CD4-positive, alpha-beta T cell treated with Interferon alpha-2 for 1 hour (primary cell): ENCODE data around the gene ZC3H14.
A peak's percentile ranks its signal among the peaks of the same experiment; 100 is the strongest.
"Not testable (repeated sequence)": the region's sequence is repeated elsewhere in the genome, so short reads cannot be mapped to it uniquely, and the experiment has no call there.

Experiments used
- DNase-seq, 2 donors: peaks; one replicate each; pipeline ENCODE4 v3.0.0-alpha.2; 2020 to 2022

ZC3H14 gene, protein sequence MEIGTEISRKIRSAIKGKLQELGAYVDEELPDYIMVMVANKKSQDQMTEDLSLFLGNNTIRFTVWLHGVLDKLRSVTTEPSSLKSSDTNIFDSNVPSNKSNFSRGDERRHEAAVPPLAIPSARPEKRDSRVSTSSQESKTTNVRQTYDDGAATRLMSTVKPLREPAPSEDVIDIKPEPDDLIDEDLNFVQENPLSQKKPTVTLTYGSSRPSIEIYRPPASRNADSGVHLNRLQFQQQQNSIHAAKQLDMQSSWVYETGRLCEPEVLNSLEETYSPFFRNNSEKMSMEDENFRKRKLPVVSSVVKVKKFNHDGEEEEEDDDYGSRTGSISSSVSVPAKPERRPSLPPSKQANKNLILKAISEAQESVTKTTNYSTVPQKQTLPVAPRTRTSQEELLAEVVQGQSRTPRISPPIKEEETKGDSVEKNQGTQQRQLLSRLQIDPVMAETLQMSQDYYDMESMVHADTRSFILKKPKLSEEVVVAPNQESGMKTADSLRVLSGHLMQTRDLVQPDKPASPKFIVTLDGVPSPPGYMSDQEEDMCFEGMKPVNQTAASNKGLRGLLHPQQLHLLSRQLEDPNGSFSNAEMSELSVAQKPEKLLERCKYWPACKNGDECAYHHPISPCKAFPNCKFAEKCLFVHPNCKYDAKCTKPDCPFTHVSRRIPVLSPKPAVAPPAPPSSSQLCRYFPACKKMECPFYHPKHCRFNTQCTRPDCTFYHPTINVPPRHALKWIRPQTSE

DNA sequence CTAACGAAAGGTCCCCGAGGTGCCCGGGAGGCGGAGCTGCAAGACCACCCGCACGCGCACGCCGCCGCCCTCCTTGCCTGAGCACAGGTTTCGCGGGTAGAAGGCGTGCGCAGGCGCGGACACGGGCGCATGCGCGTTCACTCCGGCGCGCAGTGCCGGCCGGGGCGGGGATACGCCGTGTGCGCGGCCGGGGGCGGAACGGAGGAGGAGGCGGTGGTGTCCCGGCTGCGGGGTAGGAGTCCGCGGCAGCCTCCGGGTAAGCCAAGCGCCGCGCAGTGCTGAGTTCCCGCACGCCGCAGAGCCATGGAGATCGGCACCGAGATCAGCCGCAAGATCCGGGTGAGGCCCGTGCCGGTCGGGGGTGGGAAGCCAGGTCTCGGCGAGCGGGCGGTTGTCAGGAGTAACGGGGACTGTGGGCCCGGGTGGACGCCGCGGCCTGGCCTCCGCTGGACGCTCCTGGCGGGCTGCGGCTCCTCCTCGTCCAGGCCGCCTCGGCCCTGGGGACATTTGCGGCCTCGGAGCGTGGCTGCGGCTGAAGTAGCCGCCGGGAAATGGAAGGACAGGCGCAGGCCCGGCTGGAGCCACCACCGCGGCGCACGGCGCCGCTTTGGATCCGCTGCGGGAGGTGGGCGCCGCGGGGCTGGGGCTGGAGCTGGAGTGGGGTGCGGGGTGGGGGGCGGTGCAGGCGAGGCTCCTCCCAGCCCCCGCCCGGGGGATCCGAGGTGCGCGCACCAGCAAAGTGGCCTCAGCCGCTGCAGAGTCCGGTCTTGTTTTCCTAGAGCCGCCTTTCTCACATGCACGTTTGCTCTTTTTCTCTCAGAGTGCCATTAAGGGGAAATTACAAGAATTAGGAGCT lies at the start of gene ZC3H14:
TSS of gene ZC3H14 (plus strand) at position 207 of the 856 bp plus-strand sequence. CDS start at position 304, 97 bp downstream.
- peak; percentile 89 to 91 for DNase-seq

DNA sequence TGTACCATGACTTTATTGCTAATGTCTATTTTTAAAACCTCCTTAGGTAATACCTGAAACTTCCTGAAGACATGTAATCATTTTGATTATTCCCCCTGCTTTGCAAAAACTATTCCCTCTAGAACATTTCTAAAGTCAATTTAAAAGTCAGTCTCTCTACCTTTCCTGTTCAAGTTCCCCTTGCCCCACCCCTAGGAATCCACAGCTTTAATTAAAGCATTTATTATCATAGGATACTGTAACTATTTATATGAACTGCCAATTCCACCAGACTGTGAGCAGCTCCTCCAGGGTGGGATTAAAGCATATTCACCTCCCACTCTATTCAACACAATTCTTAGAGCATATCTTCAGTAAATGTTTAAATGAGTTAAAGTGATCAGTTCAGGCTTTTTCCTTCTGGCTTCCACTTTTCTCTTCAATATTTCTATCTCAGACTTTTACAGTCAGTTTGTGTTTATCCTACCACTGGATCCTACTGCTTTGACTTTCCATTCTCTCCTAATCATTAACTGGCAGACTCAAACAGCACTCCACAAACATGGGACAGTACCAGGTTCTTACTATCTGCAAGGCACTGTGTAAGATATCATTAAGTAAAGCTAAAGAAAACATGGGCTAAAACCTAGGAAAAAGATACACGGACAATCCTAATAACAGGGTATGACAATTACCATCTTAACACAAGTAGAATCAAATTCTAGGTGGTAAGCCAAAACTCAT lies 47.2 kb upstream of the ZC3H14 start:
- no peak for DNase-seq

DNA sequence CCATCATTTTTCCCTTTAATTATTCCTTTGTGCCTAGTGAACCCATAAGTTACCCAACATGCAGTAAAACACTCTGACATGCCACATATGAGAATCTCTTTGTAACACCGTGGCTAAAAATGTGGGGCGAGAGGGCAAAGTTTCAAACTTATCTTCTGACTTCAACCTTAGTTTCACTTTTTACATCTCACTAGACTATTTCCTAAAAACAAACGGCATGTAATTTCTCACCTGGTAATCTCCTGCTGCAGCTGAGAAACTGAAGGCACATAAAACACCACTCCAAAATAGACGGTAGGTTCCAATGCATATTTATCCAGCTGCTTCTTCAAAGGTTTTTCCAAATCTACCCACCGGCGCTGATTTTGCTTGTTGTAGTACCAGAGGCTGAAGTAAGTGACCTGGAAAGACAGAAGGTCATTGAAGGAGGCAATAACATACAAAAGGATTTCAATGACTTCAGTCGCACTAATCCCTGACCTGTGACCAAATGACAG lies 45.9 kb upstream of the ZC3H14 start:
- DNase-seq: no peak

DNA sequence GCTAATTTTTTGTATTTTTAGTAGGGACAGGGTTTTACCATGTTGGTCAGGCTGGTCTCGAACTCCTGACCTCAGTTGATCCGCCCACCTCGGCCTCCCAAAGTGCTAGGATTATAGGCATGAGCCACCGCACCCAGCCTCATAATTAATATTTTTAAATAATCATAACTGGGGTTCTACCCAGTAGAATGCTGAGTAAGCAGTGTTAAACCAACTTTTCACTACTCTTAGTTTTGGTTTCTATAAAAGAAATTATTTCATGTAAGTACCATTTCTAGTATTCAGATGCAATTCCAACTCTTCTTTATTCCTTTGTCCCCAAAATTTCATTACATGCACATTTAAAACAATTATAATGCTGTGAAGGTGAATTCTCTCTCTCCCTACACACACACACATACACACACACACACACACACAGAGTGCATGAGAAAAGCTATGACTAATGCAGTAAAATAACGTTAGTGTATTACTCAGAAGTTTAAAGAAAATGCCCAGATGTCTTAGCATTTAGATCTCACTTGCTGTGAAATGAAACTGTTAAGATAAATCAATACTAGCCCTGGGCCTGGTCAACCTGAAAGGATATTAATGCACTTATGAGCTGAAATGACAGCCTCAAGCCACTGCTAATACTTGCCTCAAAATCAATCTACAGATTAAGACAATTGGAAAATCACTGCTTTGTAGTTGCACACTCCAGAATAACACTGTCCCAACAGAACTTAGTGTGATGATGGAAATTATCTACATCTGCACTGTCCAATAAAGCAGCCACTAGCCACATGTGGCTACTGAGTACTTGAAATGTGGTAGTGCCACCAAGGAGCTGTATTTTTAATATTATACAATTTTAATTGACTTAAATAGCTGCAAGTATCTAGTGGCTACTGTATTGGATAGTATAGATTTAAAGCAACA lies 44.0 kb upstream of the ZC3H14 start:
- no peak for DNase-seq

DNA sequence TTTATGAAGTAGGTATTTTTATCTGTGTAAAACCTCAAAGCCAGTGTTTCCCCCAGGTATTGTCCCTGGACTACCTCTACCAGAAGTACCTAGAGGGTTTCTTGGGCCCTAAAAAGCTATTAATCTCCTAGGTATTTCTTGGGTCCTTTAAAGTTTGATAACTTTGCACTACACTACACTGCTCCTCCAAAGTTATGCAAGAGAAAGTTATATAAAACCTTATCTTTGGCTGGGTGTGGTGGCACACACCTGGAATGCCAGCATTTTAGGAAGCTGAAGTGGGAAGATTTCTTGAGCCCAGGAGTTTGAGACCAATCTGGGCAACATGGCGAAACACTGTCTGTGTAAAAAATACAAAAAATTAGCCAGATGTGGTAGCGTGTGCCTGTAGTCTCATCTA lies 42.9 kb upstream of the ZC3H14 start:
- DNase-seq: no peak

DNA sequence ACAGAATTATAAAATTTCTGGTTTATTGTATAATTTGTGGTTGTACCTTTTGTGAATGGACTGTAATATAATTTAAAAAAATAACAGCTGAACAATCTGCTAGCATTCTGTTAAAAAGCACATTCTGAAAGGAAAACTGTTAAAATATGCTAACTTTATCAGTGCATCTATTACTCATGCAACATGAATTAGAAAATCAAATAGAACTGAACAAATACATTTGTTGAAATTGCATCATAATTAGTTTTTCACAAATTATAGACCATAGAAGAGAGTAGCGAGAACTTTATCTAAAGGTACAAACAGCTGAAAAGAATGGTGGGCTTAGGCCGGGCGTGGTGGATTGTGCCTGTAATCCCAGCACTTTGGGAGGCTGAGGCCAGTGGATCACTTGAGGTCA lies 41.0 kb upstream of the ZC3H14 start:
- DNase-seq: no peak

DNA sequence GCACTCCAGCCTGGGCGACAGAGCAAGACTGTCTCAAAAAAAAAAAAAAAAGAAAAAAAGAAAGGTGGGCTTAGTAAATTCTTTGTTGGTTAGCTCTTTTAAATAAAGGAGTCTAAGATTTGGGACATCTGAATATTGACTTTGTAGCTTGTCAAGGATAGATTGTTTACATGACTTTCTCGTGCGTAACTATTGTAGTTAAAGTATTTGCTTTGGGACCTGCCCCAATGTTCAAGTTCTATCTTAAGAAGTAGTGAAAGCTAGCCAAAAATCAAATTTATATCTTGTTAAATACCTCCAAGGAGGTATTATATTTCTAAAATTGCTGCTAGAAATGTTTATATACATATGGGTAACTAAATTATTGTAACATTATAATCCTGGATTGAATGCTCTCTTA lies 40.4 kb upstream of the ZC3H14 start:
- DNase-seq: no peak

DNA sequence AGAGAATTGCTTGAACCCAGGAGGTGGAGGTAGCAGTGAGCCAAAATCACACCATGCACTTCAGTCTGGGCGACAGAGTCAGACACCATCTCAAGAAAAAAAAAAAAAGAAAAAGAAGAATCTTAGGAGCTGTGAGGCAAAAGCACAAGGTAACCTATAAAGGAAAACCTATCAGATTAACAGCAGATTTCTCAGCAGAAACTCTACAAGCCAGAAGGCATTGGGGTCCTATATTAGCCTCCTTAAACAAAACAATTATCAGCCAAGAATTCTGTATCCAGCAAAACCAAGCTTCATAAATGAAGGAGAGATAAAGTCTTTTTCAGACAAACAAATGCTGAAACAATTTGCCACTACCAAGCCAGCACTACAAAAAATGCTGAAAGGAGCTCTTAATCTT lies 32.9 kb upstream of the ZC3H14 start:
- DNase-seq: not testable (repeated sequence)

DNA sequence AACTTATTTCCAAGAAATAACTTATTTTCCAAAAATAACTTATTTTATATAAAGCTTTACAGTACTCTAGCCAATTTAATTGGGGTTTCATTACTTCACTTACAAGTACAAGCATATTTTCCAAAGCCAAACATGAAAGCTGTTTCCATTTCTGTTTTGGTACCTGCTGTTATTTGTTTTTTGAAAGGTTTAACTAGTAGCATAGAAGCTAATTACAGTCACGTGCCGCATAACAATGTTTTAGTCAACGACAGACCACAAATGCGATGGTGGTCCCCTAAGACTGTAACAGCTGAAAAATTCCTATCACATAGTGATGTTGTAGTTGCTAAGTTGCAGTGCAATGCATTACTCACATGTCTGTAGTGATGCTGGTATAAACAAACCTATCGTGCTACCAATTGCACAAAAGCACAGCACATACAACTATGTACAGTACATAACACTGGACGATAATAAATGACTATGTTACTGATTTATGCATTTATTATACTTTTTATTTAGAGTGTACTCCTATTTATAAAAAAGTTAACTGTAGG lies 29.7 kb upstream of the ZC3H14 start:
- no peak for DNase-seq

DNA sequence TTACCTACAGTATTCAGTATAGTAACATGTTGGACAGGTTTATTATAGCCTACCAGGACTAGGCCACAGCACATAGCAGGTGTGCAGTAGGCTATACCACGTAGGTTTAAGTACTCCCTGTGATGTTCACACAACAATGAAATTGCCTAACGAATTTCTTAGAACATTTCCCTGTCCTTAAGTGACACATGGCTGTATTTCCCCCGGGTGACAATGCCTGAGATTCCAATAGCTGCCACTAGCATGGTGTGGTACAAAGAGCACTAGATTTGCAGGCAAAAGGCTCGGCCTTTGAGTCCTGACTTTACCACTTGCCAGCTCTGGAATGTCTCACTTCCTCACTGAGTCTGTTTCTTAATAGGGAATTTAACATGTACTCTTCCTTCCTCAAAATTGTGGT lies 27.7 kb upstream of the ZC3H14 start:
- no peak for DNase-seq

DNA sequence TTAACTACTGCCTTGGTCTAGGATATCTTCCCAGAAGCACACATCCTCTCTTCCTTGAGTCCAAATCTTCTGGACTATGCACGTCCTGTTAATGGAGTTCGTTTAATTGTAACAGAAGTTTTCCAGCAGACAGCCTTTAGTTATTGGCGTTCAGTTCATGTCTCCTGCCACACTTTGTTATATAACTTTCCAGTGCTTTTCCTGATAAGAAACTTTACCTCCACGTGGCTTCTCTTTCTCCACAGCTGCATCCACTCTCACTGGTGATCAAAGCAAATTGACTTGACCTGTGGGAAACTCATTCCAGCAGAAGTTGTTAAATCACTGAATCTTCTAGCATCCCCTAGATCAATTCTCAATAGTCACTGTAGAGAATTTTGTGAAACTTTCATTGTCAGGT lies 27.0 kb upstream of the ZC3H14 start:
- DNase-seq: no peak

DNA sequence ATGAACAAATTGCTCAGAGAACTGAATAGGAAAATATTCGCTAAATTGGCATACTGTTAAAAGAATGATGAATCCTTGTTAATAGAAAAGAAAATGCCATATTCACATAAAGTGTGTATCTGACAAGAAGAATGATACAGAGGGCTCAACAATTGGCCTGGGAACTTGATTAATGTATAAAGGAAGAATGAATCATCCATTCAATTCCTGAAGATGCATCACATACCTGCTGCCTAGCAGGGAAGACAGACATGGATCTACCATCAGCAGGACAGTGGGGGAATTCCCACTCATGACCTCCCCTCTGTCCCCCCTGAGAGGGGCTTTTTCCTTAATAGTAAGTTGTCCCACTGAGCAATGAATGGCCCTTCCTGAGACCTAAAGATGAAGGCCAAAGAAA lies 21.5 kb upstream of the ZC3H14 start:
- no peak for DNase-seq

DNA sequence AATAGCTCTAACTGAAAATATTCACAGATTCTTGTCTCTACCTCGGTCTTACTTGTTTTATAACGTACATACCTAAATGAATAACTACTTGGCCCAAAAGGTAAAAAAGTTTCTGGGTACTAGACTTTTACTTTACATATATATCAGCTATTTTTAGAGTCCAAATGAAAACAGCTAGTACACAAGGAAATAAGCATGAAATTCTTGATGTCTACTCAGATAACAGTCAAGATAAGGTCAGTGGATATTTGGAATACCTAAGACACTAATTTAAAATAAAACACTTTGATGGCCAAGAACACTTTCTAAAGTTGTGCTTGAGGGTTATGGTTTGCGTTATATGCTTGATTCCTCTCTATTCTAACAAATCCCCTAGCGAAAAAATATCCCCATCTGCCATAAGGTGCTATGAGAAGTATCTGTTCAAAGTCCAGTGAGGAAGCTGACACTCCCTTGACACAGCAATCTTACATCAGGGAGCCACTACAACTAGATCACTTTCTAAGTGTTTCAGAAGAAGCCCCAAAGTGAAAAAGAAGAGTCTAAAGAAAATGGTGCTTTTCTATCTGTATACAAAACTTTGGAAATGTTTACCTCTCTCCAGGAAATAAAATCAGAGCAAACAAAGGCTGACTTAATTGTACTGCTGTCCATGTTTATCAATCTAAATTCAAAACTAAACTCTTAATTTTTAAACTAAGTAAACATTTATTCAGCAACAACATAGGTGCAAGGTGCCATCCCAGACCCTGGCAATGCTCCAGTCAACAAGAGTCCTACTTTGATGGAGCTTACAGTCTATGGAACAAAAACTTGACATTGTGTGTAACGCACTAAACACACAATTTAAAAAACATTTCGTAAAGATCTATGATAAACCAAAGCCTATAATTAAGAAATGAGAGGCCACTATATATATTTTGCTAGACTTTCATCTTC lies 19.7 kb upstream of the ZC3H14 start:
- DNase-seq: no peak

DNA sequence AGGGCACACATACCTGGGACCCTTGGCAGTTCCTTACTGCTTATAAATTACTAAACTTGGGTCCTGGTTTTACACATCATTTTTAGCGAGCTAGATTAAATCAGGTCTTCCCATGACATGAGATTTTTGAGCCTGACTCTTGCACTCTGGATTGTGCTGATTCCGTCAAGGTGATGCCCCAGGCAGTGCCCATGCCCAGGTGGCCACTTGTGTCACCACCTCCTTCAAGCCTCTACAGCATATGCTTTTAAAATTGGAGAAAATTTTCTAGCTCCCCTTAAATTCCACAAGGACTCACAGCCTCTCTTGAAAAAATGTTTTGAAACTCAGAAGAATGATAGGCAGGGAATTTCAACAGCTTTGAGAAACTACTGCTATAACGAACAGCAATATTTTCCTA lies 17.6 kb upstream of the ZC3H14 start:
- DNase-seq: no peak

DNA sequence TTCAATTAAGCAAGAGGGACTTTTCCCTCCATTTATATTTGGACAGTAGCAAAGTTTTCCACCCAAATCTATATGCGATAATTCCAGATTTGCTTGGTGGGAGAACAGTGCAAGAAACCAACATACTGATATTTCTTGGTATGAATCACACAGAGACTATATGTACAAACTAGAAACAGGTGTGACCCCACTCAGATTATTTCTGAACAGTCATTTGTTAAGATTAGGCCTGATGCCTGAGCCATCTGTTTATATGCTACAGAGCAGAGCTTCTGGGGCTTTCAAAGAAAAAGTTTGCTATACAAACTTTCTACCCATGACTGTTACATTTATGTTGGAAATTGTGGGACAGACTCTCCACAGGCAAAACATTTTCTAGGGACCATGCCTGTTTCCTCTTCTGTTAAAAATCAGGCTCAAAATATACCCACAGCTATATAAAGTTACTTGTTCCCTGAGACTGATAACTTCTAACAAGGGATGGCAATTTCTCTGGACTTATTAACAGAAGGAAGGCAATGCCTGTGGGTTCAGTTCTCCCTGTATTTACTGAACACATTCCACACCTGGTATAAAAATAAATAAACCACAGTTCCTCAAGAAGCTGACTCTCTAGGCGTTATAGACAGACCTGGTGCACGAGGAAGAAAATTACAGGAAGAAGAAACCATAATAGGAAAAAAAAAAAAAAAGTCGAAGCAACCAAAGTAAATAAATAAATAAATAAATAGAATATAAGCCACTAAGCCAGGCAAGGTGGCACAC lies 16.0 kb upstream of the ZC3H14 start:
- no peak for DNase-seq

DNA sequence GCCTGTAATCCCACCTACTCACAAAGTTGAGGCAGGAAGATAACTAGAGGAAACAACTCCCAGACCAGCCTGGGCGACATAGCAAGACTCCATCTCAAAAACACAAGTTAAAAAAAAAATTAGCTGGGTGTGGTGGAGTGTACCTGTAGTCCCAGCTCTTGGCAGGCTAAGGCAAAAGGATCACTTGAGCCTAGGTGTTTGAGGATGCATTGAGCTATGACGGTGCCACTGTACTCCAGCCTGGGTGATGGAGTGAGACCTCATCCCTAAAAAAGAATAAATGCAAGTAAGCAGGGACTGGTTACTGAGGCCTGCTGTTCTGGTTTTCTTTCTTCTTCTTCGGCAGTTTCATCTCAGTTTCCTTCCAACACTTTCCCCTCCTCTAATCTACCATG lies 15.5 kb upstream of the ZC3H14 start:
- no peak for DNase-seq

DNA sequence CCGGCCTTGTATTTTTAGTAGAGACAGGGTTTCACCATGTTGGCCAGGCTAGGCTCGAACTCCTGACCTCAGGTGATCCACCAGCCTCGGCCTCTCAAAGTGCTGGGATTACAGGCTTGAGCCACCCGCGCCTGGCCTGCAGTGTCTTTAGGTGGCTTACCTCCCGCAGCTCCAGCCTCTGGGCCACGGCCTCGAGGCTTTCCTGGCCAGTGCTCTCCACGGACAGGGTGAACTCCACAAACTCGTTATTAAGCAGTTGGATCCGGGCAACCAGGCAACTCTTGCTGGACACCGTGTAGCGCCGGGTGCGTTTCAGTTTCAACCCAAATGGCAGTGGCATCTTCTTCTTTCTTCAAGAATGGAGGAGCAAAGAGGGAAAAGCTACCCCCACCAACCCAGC lies 12.8 kb upstream of the ZC3H14 start:
- DNase-seq: no peak

DNA sequence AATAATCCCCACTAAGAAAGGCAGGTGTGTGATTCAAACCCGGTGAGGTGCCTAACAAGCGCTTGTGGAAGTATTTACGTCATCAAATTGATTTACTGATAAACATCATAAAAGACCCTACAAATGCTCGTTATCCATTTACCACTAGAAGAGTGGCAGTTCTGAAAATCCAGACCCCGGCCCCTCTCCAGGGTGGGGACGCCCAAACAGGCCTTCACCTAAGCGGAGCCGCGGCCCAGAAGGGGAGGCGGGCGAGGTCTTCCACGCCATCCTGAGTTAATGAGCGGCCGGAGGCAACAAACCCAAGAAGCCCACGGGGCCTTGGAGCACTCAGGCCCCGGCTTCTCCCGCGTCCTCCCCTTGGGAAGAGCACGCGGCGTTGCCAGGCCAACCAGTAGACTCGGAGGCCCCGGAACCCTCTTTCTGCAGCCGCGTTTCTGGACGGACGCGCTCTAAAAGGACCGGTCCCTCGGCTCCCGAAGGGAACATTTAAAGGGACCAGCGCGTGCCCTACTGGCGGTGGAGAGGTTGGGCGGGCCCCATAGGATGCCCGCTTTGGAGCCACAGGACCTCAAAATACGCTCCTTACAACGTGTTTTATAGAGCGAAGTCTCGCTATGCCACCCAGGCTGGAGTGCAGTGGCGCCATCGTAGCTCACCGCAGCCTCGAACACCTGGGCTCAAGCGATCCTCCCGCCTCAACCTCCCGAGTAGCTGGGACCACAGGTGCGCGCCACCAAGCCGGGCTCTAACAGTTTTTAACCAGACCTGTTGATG lies 11.6 kb upstream of the ZC3H14 start:
- peak; percentile 33 to 52 for DNase-seq
